Upper lobe of left lung (tissue), 6 donors: ENCODE measurements around the gene OR11A1. TPM values are rescaled to one million over a fixed set of nuclear protein-coding genes. Genes with fewer than 3 reads are reported as not detected.

ENCODE experiments used
- ATAC-seq, 2 donors: fragments of 200-7000 bp; cut with Tn5 transposase; one replicate each; pipeline ENCODE4 v1.9.1; 2022; ENCODE audit warnings: mild to moderate bottlenecking in 2 of 2, moderate library complexity in 2 of 2; ENCODE audit not compliant: low FRiP score in 2 of 2
- DNase-seq, 2 donors: peaks; one replicate each; pipeline ENCODE4 v3.0.0-alpha.2; 2019 to 2020
- H3K27ac ChIP-seq, 4 donors: fragments of 200-600 bp; sonication (generic); one replicate each; pipeline ENCODE4 v1.5.1; 2016 to 2019
- H3K27me3 ChIP-seq, 4 donors: fragments of 200-600 bp; sonication (generic); one replicate each; pipeline ENCODE4 v1.5.1; 2017 to 2019
- H3K36me3 ChIP-seq, 4 donors: fragments of 200-600 bp; sonication (generic); one replicate each; pipeline ENCODE4 v1.5.1; 2016 to 2019
- H3K4me1 ChIP-seq, 4 donors: fragments of 200-600 bp; sonication (generic); one replicate each; pipeline ENCODE4 v1.5.1; 2018 to 2019
- H3K4me3 ChIP-seq, 4 donors: fragments of 200-600 bp; sonication (generic); one replicate each; pipeline ENCODE4 v1.5.1; 2017 to 2019; ENCODE audit warnings: mild to moderate bottlenecking in 2 of 4, moderate library complexity in 1 of 4
- H3K9me3 ChIP-seq, 4 donors: fragments of 200-600 bp; sonication (generic); one replicate each; pipeline ENCODE4 v1.5.1; 2018 to 2019
- EP300 ChIP-seq, 4 donors: sonication (generic); formaldehyde crosslinking; IDR thresholded peaks; one replicate each; pipeline ENCODE4 v1.5.1; 2017; ENCODE audit warnings: antibody characterized with exemption in 4 of 4, control low read depth in 2 of 4
- POLR2A ChIP-seq, 4 donors: fragments of 450-650 bp; IDR thresholded peaks; one replicate each; pipeline ENCODE4 v1.5.1; 2016 to 2017; ENCODE audit warnings: antibody characterized with exemption in 4 of 4, mild to moderate bottlenecking in 2 of 4
- POLR2AphosphoS5 ChIP-seq, 2 donors: sonication (generic); formaldehyde crosslinking; IDR thresholded peaks; one replicate each; pipeline ENCODE4 v1.5.1; 2017; ENCODE audit warnings: antibody characterized with exemption in 2 of 2
- WGBS, 2 donors: methylation state at CpG; one replicate each; pipeline ENCODE4 v1.1.5; 2017 to 2018; 5-methylcytosine and 5-hydroxymethylcytosine counted together
- total RNA-seq, 6 donors: library from RNA; depleted of rRNA in 4 of 6; stranded (reverse); fragments of >200 nt in 4 of 6; gene quantifications; one replicate each; pipeline versions ENCODE4 v1.1.0 to v1.2.1, GENCODE V29; 2016 to 2021
- TF ChIP-seq, protein P1 (sequence below), 6 experiments: fragments of 450-650 bp in 4 of 6; fragments of 200-600 bp in 2 of 6; sonication (generic) in 2 of 6; IDR thresholded peaks; one replicate each; pipeline ENCODE4 v1.5.1; 2016 to 2019; ENCODE audit warnings: antibody characterized with exemption in 6 of 6
- donor health status: DM: no; HTN: no; CAD: no; lungs with moderate emphysema.
- donor health status: DM: no; HTN: yes; CAD: no; lungs with severe emphysema.

Gene OR11A1
- total RNA-seq, 6 donors from 2014 or later: not detected

DNA sequence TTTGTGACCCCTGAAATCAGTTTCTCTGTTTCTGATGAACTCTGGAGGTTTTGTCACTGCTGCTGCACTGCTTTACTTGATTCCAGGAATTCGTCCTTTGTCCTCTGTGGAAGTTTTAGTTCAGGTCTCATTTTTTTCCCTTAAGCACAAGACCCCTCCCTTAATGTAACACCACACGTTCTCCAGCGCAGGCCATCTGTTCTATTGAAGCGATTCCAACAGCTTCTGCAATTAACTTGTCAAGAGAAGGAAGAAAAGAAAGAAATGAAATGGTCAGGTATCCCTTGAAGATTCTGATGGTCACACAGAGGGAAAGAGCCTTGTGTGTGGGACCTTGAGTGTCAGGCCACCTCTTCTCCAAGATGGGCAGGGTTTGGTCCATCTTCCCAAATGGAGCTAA lies 38.7 kb upstream of the OR11A1 start:
- no peak for ATAC-seq
- Histone ChIP-seq H3K27ac (no peak overlapping the region), H3K4me1 (no peaks in the 10 kb centered on the region), H3K4me3 (no peak overlapping the region), H3K9me3 (no peaks in the 10 kb centered on the region), H3K36me3 (no peaks in the 10 kb centered on the region), H3K27me3 (no peaks in the 10 kb centered on the region)
- TF ChIP-seq, protein P1, sequence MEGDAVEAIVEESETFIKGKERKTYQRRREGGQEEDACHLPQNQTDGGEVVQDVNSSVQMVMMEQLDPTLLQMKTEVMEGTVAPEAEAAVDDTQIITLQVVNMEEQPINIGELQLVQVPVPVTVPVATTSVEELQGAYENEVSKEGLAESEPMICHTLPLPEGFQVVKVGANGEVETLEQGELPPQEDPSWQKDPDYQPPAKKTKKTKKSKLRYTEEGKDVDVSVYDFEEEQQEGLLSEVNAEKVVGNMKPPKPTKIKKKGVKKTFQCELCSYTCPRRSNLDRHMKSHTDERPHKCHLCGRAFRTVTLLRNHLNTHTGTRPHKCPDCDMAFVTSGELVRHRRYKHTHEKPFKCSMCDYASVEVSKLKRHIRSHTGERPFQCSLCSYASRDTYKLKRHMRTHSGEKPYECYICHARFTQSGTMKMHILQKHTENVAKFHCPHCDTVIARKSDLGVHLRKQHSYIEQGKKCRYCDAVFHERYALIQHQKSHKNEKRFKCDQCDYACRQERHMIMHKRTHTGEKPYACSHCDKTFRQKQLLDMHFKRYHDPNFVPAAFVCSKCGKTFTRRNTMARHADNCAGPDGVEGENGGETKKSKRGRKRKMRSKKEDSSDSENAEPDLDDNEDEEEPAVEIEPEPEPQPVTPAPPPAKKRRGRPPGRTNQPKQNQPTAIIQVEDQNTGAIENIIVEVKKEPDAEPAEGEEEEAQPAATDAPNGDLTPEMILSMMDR (IDR thresholded peaks at IDR 0.05): no peak
- TF ChIP-seq EP300 (IDR thresholded peaks at IDR 0.05): no peak
- no peak for TF ChIP-seq POLR2A (IDR thresholded peaks at IDR 0.05)
- no peak for TF ChIP-seq POLR2AphosphoS5 (IDR thresholded peaks at IDR 0.05)
- 81 to 82% methylated on average over 4 of the region's 4 CpGs for WGBS, 2 donors
- no peak for DNase-seq

DNA sequence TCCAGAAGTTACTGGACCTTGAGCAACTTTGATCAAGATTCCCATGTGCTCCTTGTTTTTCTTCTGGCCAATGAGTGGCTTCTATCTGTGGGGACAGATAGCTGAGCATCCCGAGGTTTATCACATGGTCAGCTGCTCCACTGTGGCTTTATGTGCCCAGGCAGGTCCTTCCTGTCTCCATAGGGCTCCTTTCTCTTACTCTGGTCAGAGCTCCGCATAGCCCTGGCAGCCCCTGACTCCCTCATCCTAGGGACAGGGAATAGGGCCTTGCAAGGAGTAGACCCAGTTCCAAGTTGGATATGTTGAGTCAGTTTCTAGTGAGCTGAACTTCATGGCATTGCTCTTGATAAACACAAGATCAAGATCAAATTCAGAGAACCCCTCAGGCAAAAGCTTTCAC lies 37.3 kb upstream of the OR11A1 start:
- Histone ChIP-seq H3K27ac (no peak overlapping the region), H3K36me3 (no peaks in the 10 kb centered on the region), H3K4me1 (no peaks in the 10 kb centered on the region), H3K9me3 (no peaks in the 10 kb centered on the region), H3K4me3 (no peak overlapping the region), H3K27me3 (no peaks in the 10 kb centered on the region)
- WGBS, 2 donors: 71 to 78% methylated on average over 2 of the region's 2 CpGs
- ATAC-seq (peak in 1 of 2 donors; percentile 51), DNase-seq (no peak)
- TF ChIP-seq, protein P1 (IDR thresholded peaks at IDR 0.05): no peak
- TF ChIP-seq POLR2AphosphoS5 (IDR thresholded peaks at IDR 0.05): no peak
- TF ChIP-seq POLR2A (IDR thresholded peaks at IDR 0.05): no peak
- TF ChIP-seq EP300 (IDR thresholded peaks at IDR 0.05): no peak

- no peak for TF ChIP-seq POLR2A (IDR thresholded peaks at IDR 0.05)
- TF ChIP-seq, protein P1 (IDR thresholded peaks at IDR 0.05): no peak
- TF ChIP-seq POLR2AphosphoS5 (IDR thresholded peaks at IDR 0.05): no peak
- no peak for TF ChIP-seq EP300 (IDR thresholded peaks at IDR 0.05)
- Histone ChIP-seq H3K9me3 (no peaks in the 10 kb centered on the region), H3K27me3 (no peaks in the 10 kb centered on the region), H3K4me3 (no peak overlapping the region), H3K4me1 (no peaks in the 10 kb centered on the region), H3K27ac (no peak overlapping the region), H3K36me3 (no peaks in the 10 kb centered on the region)
- no peak for ATAC-seq
- DNase-seq: no peak
- 55 to 73% methylated on average over 2 of the region's 2 CpGs for WGBS, 2 donors
These were observed 36.4 kb upstream of the OR11A1 start for GRCh38 chr6:29493261-29493660.

DNA sequence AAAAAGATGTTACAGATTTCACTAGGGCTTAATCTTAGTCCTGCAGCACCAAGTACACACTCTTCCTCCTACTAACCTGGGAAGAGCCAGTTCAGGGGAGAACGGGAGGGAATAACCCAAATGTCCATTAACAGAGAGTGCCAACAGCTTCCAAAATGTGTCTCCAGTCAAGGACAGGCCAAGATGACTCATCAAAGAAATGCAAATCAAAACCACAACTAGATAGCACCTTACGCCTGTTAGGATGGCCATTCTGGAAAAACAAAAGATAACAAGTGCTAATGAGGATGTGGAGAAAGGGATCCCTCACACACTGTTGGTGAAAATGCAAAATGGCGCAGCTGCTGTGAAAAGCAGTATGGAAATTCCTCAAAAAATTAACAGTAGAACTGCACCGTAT lies 34.7 kb upstream of the OR11A1 start:
- no peak overlapping the region for H3K27ac ChIP-seq
- WGBS, 2 donors: 86 to 91% methylated on average over 4 of the region's 4 CpGs
- no peaks in the 10 kb centered on the region for H3K27me3 ChIP-seq
- no peak for DNase-seq
- no peak for ATAC-seq
- TF ChIP-seq, protein P1 (IDR thresholded peaks at IDR 0.05): no peak
- no peak for TF ChIP-seq POLR2AphosphoS5 (IDR thresholded peaks at IDR 0.05)
- TF ChIP-seq EP300 (IDR thresholded peaks at IDR 0.05): no peak
- TF ChIP-seq POLR2A (IDR thresholded peaks at IDR 0.05): no peak
- no peak overlapping the region for H3K4me3 ChIP-seq
- no peaks in the 10 kb centered on the region for H3K4me1 ChIP-seq
- no peaks in the 10 kb centered on the region for H3K9me3 ChIP-seq
- no peaks in the 10 kb centered on the region for H3K36me3 ChIP-seq

GRCh38 chr6:29490552-29490951 lies 33.7 kb upstream of the OR11A1 start:
- Histone ChIP-seq H3K27me3 (no peaks in the 10 kb centered on the region), H3K36me3 (no peaks in the 10 kb centered on the region), H3K27ac (no peak overlapping the region), H3K9me3 (no peaks in the 10 kb centered on the region), H3K4me3 (no peak overlapping the region), H3K4me1 (no peaks in the 10 kb centered on the region)
- DNase-seq: no peak
- TF ChIP-seq POLR2A (IDR thresholded peaks at IDR 0.05) (no peak), POLR2AphosphoS5 (IDR thresholded peaks at IDR 0.05) (no peak), EP300 (IDR thresholded peaks at IDR 0.05) (no peak)
- TF ChIP-seq, protein P1 (IDR thresholded peaks at IDR 0.05): no peak
- ATAC-seq: no peak
- 52 to 83% methylated on average over 2 of the region's 2 CpGs for WGBS, 2 donors
